GM19035 (cell line): ENCODE results near the gene USP27X.

Source experiments
- ATAC-seq: cut with Tn5 transposase; IDR thresholded peaks from one replicate; pipeline ENCODE4 v1.9.1; 2021; ENCODE audit not compliant: unreplicated experiment

Gene USP27X

DNA sequence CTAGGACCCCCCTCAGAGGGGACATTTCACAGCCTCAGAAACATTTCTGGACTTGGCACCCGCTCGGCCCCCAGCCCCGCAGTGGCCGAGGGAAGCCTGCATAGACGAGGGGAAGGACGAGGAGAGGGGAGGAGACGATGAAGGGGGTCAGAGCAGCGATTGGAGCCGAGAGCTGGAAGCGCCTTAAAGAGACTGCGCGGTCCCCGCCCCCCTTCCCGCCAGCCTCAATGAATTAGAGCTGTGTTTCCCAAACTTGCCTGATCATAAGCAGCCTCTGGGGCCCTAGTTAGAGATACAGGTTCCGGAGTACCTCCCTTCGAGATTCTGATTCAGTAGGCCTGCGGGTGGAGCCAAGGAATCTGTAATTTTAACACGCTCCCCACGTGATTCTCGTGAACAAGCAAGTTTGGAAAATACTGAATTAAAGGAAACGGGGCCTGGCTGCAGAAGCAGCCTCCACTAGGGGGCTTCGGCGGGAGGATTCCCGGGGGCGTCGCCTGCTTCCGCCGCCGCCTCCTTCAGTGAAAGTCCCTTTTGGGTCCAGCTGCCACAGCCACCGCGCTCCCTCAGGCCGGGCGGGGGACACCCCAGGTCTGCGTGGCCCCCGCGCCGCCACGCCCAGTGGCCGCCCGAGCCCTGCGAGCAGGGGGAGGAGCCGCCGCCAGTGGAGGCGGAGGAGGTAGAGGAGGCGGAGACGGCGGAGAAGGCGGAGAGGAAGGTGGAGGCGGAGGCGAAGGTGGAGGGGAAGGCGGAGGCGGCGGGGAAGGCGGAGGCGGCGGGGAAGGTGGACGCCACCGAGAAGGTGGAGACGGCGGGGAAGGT, at the start of gene USP27X:
TSS of gene USP27X (plus strand) at position 651 of the 822 bp plus-strand sequence. CDS start 824 bp downstream, outside the sequence.
- ATAC-seq: peak; percentile 88

DNA sequence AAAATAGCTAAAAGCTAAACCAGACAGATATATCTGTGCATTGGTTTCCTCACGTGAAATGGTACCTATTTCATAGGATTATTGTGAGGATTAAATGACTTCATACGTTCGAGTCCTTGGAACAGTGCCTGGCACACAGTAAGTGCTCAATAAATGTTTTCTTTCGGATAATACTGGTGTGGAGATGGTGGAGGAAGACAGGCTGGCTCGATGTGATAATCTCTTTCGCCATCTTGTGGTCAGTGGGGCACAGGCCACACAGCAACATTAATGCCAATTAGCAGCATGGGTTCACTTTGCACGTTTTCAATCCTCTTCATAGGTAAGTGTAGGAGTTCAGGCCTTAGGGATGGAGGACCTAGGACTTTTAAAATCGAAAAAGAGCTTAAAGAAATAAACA, 40.9 kb upstream of the USP27X start:
- ATAC-seq: peak; percentile 72

DNA sequence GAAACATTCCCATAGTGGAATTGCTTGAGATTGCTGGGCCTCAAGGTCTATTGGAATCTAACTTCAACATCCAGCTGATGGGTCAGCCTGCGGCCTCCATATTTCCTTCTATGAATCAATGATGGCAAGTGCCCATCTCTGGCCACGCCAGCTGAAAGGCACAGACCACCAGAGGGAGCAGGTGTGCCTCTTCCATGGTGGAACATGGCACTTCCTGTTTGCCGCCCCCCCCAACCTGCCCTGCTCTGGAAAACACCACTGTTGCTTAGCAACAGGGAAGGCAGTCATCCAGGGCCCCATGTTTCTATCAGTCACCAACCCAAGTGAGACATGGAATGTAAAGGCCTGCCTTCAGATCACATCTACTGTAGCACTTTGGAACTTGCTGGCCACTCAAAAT, 38.6 kb upstream of the USP27X start:
- no peak for ATAC-seq

DNA sequence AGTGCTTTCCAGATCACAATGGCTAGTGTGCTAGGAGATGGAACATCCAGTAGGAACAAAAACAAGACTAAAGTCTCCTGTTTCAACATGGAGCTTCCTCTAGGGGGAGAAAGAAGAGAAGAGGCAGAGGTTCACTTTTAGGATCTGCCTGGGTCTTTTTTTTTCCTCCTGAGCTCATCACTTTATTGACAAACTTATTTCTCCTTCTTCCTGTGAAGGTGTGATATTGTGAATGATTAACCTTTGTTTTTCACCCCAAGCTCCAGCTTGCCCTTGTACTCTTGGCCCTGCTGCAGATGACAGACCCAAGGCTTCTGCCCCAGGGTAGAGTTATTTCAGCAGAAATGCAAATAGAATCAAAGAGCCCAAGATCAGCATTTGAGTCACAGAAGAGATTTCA, 36.7 kb upstream of the USP27X start:
- ATAC-seq: no peak

DNA sequence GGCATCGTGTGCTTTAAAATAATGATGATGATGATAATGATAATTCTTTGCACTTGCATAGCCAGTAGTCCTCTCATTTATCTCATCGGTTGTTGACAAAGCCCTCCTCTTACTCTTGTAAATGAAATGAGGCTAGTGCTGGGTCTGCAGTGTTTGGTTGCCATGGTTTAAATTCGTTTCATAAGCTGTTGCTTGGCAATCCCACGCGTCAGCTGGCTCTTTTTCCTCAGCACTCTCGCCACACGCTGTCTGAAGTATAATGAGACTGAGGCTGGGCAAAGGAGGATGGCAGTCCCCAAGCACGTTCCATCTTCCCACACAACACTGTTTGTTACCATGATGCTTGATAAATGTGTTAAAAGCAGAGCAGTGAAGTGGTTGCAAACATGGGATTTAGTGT, 34.7 kb upstream of the USP27X start:
- no peak for ATAC-seq

DNA sequence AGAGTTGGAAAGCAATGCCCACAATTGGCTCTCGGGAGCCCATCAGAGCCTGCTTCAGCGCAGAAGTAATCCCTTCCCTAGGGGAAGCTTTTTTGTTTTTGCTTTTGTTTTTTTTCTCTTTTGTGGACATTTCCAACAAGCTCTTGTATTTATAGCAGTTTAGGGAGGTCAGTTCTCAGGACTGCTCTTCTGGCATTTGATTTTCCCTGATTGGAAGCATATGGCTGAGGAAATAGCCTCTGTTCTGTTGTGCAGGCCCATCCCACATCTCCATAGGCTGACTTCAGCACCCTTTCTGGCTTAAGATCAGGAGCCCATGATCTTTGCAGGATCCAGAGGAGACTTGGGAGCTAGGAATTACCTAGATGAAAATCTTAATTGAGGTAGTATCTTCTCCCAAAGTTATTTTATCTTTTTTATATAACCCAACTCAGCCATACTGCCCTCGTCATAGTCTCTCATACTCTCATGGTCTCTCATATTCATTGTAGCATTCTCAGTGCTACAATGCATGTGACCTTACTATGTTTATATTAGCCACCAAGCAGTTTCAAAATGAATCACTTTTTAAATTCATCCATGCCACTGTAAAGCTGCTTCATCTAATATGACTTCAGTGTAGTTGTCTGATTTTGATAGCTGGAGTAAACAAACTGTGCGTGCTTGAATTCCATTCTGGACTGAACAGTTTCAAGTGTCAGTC, 33.4 kb upstream of the USP27X start:
- ATAC-seq: peak; percentile 71

DNA sequence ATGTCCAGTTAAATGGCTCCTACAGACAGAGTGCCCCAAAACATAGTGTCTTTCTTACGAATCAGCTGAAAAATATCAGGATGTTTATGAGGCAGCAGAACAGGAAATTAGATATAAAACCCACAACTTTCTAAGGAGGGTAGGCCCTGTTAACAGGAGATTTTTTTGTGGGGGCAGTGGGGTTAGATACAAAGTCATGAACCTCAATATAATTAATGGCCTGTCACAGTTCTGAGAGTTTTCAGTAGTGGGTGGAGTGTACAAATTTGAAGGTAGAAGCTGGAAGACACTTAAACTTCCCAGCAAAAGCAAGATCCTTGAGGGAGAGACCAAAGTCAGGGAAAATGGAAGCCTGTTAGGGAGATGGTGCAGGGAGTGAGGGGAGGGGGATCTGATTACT, 32.8 kb upstream of the USP27X start:
- no peak for ATAC-seq

DNA sequence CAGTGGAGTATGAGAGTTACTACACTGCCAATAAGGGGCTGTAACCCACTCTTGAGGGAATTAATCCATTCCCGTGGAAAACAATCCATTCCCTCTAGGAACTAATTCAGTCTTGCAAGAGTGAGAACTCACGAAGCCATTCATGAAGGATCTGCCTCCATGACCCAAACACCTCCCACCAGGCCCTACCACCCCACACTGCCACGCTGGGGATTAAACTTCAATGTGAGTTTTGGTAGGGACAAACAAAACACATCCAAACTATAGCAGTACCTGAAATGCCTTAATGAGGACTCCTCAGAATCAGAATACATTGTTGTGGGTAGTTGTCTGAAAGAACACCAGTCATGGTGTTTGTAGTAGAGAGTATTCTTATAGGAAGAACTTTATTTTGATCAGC, 31.0 kb upstream of the USP27X start:
- ATAC-seq: no peak

DNA sequence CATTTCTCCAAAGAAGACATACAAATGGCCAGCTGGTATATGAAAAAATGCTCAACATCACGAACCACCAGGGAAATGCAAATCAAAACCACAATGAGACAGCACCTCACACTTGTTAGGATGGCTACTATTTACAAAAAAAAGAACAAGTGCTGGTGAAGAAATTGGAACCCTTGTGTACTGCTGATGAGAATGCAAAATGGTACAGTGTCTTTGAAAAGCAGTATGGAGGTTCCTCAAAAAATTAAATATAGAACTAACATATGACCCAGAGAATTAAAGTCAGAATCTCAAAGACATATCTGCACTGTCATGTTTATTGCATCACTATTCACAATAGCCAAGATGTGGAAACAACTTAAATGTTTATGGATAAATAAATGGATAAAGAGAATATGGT, 29.3 kb upstream of the USP27X start:
- ATAC-seq: peak; percentile 59

DNA sequence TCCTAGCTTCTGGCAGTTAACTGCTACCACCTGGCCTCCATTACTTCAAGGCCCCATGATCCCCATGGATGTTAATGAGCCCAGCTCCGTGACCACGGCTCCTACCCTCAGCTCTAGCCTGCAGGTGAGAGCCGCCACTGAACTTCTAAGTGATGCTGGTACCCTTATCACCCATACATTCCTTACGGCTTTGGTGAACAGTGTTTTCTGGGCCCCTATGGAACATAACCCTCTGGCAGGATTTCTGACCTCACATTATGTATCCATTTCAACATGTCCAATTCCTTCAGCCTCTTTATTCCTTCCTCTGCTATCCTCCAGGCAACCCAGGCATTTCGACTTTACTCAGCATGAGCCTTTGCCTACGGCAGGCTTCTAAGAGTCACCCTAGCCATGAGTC, 25.6 kb upstream of the USP27X start:
- no peak for ATAC-seq

DNA sequence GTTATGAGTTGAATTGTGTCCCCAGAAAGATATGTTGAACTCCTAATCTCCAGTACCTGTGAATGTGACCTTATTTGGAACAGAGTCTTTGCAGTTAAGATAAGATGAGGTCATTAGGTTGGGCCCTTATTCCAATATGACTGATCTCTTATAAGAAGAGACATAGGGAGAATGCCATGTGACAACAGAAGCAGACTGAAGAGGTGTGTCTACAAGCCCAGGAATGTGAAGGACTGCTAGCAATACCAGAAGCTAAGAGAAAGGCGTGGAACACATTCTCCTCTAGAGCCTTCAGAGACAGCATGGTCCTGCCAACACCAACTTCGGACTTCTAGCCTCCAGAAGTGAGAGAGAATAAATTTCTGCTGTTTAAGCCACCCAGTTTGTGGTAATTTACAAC, 22.5 kb upstream of the USP27X start:
- no peak for ATAC-seq

DNA sequence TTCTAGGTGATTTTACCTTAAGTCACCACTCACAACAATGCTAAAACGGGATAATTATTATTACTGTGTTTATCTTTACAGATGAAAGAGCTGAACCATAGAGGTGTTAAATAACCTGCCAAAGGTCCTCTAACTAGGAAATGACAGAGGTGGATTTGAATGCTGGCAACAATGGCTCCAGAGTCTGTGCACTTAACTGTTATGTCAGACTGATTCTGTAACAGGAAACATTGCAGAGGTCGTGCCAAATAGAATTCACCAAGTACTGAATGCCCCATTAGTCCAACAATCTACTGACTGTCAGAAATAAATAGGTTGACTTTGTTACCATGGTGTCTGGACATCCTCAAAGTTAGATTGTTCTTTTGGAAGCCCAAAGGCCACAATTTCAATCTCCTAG, 20.9 kb upstream of the USP27X start:
- ATAC-seq: no peak

DNA sequence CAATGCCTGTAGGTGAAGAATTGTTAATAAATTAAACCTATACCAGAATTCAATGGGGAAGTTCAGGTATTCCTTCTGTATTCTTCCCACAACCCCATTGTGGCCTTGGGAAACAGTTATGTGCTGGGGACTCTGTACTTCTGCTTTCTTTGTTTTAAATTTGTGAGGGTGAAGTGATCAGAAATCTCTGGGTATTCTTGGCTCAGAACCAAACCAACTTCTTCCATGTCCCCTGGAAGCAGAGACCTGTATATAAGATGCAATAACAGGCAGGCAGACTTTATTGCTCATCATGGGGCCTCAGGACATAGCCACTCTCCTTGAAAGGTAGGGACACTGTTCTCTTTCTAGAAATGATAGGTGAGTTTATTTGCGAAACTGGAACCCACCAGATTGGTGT, 19.8 kb upstream of the USP27X start:
- ATAC-seq: no peak

DNA sequence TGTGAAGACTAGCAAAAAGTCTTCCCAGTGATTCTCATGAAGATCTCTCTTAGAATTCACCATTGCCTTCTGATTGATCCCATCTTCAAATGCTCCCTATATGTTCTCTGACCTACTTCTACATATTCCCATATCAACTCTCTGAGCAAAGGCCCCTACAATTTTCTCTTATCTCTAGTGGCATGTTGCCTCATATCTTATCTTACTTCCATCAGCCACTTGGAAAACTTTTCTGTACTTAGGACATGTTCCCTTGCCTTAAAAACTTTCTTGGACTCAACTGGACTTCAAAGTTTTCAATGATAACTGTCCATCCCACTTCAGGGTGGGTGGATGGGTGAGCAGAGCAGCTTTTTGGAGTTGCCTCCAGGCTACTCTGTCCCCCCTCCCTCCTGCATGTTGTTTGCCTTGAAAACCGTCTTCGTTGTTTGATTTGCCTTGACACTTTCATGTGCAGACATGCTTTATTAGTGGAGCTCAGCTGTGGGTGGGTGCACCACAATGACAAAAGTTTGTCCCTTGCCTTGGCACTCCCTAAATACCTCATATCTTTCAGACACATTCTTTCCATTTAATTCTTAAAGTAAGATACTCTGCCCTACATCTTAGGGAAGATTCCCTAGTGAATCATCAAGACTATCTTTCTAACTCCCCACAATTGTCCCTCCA, 18.3 kb upstream of the USP27X start:
- no peak for ATAC-seq

DNA sequence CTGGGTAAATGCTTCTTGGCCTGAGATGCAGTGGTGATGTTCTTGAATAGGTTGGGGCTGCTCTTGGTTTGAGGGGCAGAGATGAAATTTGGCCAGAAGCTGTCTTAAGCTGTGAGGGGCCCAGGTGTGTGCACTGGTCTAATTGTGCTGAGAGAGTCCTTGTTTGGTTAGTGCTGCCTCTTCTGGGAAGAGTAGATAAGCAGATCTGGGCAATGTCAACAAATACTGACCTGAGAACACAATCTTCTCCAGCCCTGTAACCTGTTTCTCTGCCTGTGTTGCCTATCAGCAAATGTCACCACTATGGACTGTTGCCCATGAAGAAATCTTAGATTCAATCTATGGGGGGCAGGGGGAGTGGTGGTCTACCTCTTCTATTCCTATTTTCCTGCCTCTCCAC, 17.2 kb upstream of the USP27X start:
- ATAC-seq: no peak

DNA sequence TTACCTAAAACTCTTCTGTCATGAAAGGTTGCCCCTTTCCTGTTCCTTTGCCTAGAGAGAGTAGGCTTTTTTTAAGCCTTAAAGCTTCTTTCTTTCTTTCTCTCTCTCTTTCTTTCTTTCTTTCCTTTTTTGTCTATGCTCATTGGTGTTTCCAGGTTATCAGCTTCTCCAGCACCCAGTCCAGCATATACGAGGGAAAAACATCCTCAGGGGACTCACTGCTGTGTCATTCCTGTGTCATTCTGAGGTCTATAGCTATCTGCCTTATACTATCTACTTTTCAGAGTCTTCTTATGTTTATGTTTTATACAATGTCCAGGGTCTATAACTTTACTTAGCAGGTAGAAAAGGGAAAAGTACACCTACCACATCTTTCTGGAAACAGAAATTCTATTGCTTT, 10.5 kb upstream of the USP27X start:
- ATAC-seq: no peak

DNA sequence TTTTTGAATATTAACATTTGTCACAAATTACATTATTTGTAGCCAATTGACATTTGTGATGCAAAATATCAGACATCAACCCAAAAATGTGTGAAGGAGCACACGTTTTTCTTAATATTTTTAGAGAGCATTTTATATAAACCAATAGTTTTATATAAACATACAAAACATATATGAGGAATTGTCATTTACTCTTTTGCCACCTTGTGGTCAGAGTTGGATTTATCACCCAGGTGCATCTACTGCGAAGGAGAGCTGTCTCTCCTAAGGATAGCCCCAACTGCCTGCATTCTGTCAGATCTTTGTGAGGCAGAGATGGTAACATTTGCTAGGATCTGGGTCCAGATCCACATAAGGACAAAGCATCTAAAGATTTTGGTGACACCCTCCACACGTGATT, 2.5 kb upstream of the USP27X start:
- no peak for ATAC-seq

DNA sequence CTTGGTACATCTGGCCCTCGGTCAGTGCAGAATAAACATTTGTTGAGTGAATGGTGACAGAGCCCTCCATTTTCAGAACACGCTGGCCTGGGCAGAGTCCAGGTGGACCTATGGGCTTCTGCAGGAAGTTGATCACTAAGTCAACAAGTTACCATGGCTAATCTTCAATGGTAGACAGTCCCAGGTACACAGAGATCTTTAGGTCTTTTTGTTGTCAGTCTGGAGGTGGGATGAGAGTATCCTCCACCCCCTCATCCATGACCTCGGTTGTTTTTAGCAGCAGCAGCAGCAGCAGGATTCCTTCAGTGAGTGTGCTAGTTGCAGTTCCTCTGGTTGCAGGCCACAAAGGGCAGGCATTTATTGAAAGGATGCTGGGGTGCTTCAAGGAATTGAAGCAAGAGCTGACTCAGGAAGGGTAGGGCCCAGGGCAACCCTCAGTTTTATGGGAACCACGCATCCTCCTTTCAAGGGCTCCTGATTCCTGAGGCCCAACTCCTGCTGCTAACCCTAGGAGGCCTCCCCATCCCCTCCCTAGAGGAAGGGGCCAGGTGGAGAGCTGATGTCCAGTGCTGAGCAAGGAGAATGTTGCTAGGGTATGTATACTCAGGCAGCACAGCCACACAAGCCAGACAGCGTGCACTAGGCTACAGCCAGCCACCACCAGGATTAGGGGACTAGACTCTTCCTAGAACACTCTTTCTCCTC, 1.7 kb upstream of the USP27X start:
- ATAC-seq: no peak

DNA sequence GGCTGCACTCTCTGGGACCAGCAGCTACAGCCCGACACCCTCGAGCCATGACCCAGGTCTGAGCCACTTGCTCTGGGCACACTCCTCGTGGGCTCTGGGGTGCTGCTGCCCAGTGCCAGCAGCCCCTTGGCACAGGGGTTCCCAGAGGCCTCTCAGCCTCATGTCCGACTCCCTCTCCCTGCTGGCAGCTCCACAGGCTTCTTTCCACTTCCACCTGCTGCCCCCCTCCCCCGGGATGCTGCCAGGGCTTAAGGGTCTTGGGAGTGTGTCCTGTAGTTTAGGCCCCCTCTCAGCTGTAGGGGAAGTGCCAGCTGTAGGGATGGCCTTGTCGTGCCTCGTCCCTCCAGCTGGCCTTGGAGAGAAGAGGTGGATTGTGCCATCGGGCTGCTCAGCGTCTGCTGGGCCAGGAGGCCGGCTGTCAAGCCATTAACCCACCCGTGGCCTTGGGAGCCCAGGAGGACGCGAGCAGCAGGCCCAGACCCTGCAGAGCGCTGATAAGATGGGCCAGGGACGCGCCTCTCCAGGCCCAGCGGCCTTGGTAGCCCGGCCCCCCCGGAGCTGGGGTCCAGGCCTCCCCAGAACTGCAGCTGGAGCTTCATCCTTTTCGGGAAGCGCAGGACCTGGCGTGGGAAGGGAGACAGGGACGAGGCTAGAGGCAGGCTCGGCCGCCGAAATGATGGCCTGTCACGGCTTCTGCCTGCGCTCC, 1.0 kb upstream of the USP27X start:
- no peak for ATAC-seq

DNA sequence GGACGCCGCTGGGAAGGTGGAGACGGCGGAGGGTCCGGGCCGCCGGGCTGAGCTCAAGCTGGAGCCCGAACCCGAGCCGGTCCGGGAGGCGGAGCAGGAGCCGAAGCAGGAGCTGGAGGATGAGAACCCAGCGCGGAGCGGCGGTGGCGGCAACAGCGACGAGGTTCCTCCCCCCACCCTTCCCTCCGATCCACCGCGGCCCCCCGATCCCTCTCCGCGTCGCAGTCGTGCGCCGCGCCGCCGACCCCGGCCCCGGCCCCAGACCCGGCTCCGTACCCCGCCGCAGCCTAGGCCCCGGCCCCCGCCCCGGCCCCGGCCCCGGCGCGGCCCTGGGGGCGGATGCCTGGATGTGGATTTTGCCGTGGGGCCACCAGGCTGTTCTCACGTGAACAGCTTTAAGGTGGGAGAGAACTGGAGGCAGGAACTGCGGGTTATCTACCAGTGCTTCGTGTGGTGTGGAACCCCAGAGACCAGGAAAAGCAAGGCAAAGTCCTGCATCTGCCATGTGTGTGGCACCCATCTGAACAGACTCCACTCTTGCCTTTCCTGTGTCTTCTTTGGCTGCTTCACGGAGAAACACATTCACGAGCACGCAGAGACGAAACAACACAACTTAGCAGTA, 483 bp downstream of the USP27X start:
- ATAC-seq: peak; percentile 19
